Measurements from ENCODE around the gene GALNT4. TPM values are rescaled to one million over a fixed set of nuclear protein-coding genes. Genes with fewer than 3 reads are reported as not detected.

GALNT4 gene
- total RNA-seq: 1 to 10 TPM; 4.1 to 7.1 (median 5.5) TPM

GRCh38 chr12:89524541-89525304 is at the start of gene GALNT4:
Gene GALNT4 (minus strand): TSS chr12:89524796. CDS start chr12:89524549, 247 bp downstream.
- Mint-ChIP-seq H3K4me1 (ENCODE audit: low read depth) (peaks cover 57% of the 10 kb centered on the region), H3K36me3 (ENCODE audit: insufficient read depth) (peaks cover 22% of the 10 kb centered on the region), H3K27me3 (ENCODE audit: low read depth) (no peaks in the 10 kb centered on the region), H3K9me3 (no peaks in the 10 kb centered on the region), H3K4me3 (peak within 1 kb of the TSS; percentile 96)
- peak; percentile 69 for DNase-seq
- peak; percentile 59 to 64 for ATAC-seq

GRCh38 chr12:89573051-89573810 is 48.6 kb upstream of the GALNT4 start:
- ATAC-seq: no peak
- H3K36me3 Mint-ChIP-seq (ENCODE audit: insufficient read depth): no peaks in the 10 kb centered on the region

GRCh38 chr12:89571491-89572195 is 47.0 kb upstream of the GALNT4 start:
- Mint-ChIP-seq H3K9me3 (no peaks in the 10 kb centered on the region), H3K27me3 (ENCODE audit: low read depth) (no peaks in the 10 kb centered on the region), H3K4me1 (ENCODE audit: low read depth) (peaks cover under 1% of the 10 kb centered on the region), H3K4me3 (no peak overlapping the region), H3K36me3 (ENCODE audit: insufficient read depth) (no peaks in the 10 kb centered on the region)
- DNase-seq: no peak
- no peak for ATAC-seq

More at GRCh38 chr12:89573051-89573810, 48.6 kb upstream of the GALNT4 start:
- no peaks in the 10 kb centered on the region for H3K9me3 Mint-ChIP-seq
- H3K4me3 Mint-ChIP-seq: no peak overlapping the region
- no peak for DNase-seq
- peaks cover 2% of the 10 kb centered on the region for H3K4me1 Mint-ChIP-seq (ENCODE audit: low read depth)
- no peaks in the 10 kb centered on the region for H3K27me3 Mint-ChIP-seq (ENCODE audit: low read depth)

GRCh38 chr12:89568484-89568883 is 43.9 kb upstream of the GALNT4 start:
- Mint-ChIP-seq H3K4me3 (no peak overlapping the region), H3K9me3 (no peaks in the 10 kb centered on the region), H3K27me3 (ENCODE audit: low read depth) (no peaks in the 10 kb centered on the region), H3K4me1 (ENCODE audit: low read depth) (no peaks in the 10 kb centered on the region), H3K36me3 (ENCODE audit: insufficient read depth) (no peaks in the 10 kb centered on the region)
- ATAC-seq: no peak
- no peak for DNase-seq

- no peaks in the 10 kb centered on the region for H3K27me3 Mint-ChIP-seq (ENCODE audit: low read depth)
- no peak overlapping the region for H3K4me3 Mint-ChIP-seq
These were observed 43.2 kb upstream of the GALNT4 start for GRCh38 chr12:89567691-89568239.

GRCh38 chr12:89566615-89567014 is 42.0 kb upstream of the GALNT4 start:
- H3K4me1 Mint-ChIP-seq (ENCODE audit: low read depth): no peaks in the 10 kb centered on the region
- no peaks in the 10 kb centered on the region for H3K36me3 Mint-ChIP-seq (ENCODE audit: insufficient read depth)
- ATAC-seq (peak; percentile 37 to 58), DNase-seq (no peak)
- no peaks in the 10 kb centered on the region for H3K9me3 Mint-ChIP-seq
- no peak overlapping the region for H3K4me3 Mint-ChIP-seq
- no peaks in the 10 kb centered on the region for H3K27me3 Mint-ChIP-seq (ENCODE audit: low read depth)

More at GRCh38 chr12:89567691-89568239, 43.2 kb upstream of the GALNT4 start:
- no peak for ATAC-seq
- DNase-seq: no peak
- no peaks in the 10 kb centered on the region for H3K36me3 Mint-ChIP-seq (ENCODE audit: insufficient read depth)
- H3K9me3 Mint-ChIP-seq: no peaks in the 10 kb centered on the region
- H3K4me1 Mint-ChIP-seq (ENCODE audit: low read depth): no peaks in the 10 kb centered on the region

- H3K9me3 Mint-ChIP-seq: no peaks in the 10 kb centered on the region
- no peaks in the 10 kb centered on the region for H3K27me3 Mint-ChIP-seq (ENCODE audit: low read depth)
- no peak for DNase-seq
- H3K4me3 Mint-ChIP-seq: no peak overlapping the region
- no peaks in the 10 kb centered on the region for H3K4me1 Mint-ChIP-seq (ENCODE audit: low read depth)
- ATAC-seq: no peak
- no peaks in the 10 kb centered on the region for H3K36me3 Mint-ChIP-seq (ENCODE audit: insufficient read depth)
These were observed 40.4 kb upstream of the GALNT4 start for GRCh38 chr12:89565002-89565401.

GRCh38 chr12:89559753-89560152 is 35.2 kb upstream of the GALNT4 start:
- no peaks in the 10 kb centered on the region for H3K27me3 Mint-ChIP-seq (ENCODE audit: low read depth)
- H3K36me3 Mint-ChIP-seq (ENCODE audit: insufficient read depth): no peaks in the 10 kb centered on the region
- H3K9me3 Mint-ChIP-seq: no peaks in the 10 kb centered on the region
- H3K4me3 Mint-ChIP-seq: no peak overlapping the region
- ATAC-seq (no peak), DNase-seq (no peak)
- H3K4me1 Mint-ChIP-seq (ENCODE audit: low read depth): no peaks in the 10 kb centered on the region

- Mint-ChIP-seq H3K9me3 (peaks cover 5% of the 10 kb centered on the region), H3K4me3 (no peak overlapping the region), H3K4me1 (ENCODE audit: low read depth) (no peaks in the 10 kb centered on the region), H3K27me3 (ENCODE audit: low read depth) (no peaks in the 10 kb centered on the region), H3K36me3 (ENCODE audit: insufficient read depth) (peaks cover 4% of the 10 kb centered on the region)
- ATAC-seq (no peak), DNase-seq (no peak)
These were observed 32.4 kb upstream of the GALNT4 start for GRCh38 chr12:89556976-89557375.

- Mint-ChIP-seq H3K4me3 (no peak overlapping the region), H3K4me1 (ENCODE audit: low read depth) (no peaks in the 10 kb centered on the region), H3K9me3 (peaks cover 5% of the 10 kb centered on the region)
These were observed 27.8 kb upstream of the GALNT4 start for GRCh38 chr12:89552376-89552775.

GRCh38 chr12:89551747-89552146 is 27.2 kb upstream of the GALNT4 start:
- Mint-ChIP-seq H3K9me3 (peaks cover 5% of the 10 kb centered on the region), H3K36me3 (ENCODE audit: insufficient read depth) (peaks cover 4% of the 10 kb centered on the region), H3K4me3 (no peak overlapping the region), H3K4me1 (ENCODE audit: low read depth) (no peaks in the 10 kb centered on the region), H3K27me3 (ENCODE audit: low read depth) (peaks cover 3% of the 10 kb centered on the region)
- ATAC-seq (no peak), DNase-seq (no peak)

More at GRCh38 chr12:89552376-89552775, 27.8 kb upstream of the GALNT4 start:
- ATAC-seq (no peak), DNase-seq (no peak)
- Mint-ChIP-seq H3K36me3 (ENCODE audit: insufficient read depth) (peaks cover 4% of the 10 kb centered on the region), H3K27me3 (ENCODE audit: low read depth) (peaks cover 2% of the 10 kb centered on the region)

GRCh38 chr12:89547101-89547500 is 22.5 kb upstream of the GALNT4 start:
- H3K27me3 Mint-ChIP-seq (ENCODE audit: low read depth): peaks cover 3% of the 10 kb centered on the region
- no peak for ATAC-seq

GRCh38 chr12:89546151-89546550 is 21.6 kb upstream of the GALNT4 start:
- no peaks in the 10 kb centered on the region for H3K9me3 Mint-ChIP-seq
- H3K36me3 Mint-ChIP-seq (ENCODE audit: insufficient read depth): no peaks in the 10 kb centered on the region
- DNase-seq: no peak
- peaks cover 6% of the 10 kb centered on the region for H3K4me1 Mint-ChIP-seq (ENCODE audit: low read depth)
- peaks cover 3% of the 10 kb centered on the region for H3K27me3 Mint-ChIP-seq (ENCODE audit: low read depth)
- no peak for ATAC-seq
- H3K4me3 Mint-ChIP-seq: no peak overlapping the region

More at GRCh38 chr12:89547101-89547500, 22.5 kb upstream of the GALNT4 start:
- no peak for DNase-seq
- H3K36me3 Mint-ChIP-seq (ENCODE audit: insufficient read depth): no peaks in the 10 kb centered on the region
- no peaks in the 10 kb centered on the region for H3K9me3 Mint-ChIP-seq
- no peak overlapping the region for H3K4me3 Mint-ChIP-seq
- H3K4me1 Mint-ChIP-seq (ENCODE audit: low read depth): peaks cover 6% of the 10 kb centered on the region

- no peaks in the 10 kb centered on the region for H3K9me3 Mint-ChIP-seq
- no peak overlapping the region for H3K4me3 Mint-ChIP-seq
- H3K36me3 Mint-ChIP-seq (ENCODE audit: insufficient read depth): no peaks in the 10 kb centered on the region
- peaks cover 3% of the 10 kb centered on the region for H3K27me3 Mint-ChIP-seq (ENCODE audit: low read depth)
- ATAC-seq (no peak), DNase-seq (no peak)
- H3K4me1 Mint-ChIP-seq (ENCODE audit: low read depth): peaks cover 6% of the 10 kb centered on the region
These were observed 20.1 kb upstream of the GALNT4 start for GRCh38 chr12:89544681-89545184.

All from activated T-cell treated with anti-CD3 and anti-CD28 coated beads, Interleukin-2, amount 50 U/mL, for 4 hours (primary cell).